GM23338 (cell line): Measurements from ENCODE around the gene KRTAP10-12. TPM values are rescaled to one million over a fixed set of nuclear protein-coding genes. Genes with fewer than 3 reads are reported as not detected.
A peak's percentile ranks its signal among the peaks of the same experiment; 100 is the strongest.

Experiments used
- ATAC-seq: fragments of 200-7000 bp; cut with Tn5 transposase; 3 replicates; pipeline ENCODE4 v1.9.1; 2020
- DNase-seq: peaks from one replicate; pipeline ENCODE4 v3.0.0-alpha.2; 2015; ENCODE audit warnings: low spot score
- H2AFZ ChIP-seq: fragments of 200-600 bp; sonication (generic); 2 replicates; pipeline ENCODE4 v1.8.0; 2016; ENCODE audit warnings: antibody characterized with exemption, mild to moderate bottlenecking, moderate library complexity
- H3F3A ChIP-seq: fragments of 200-600 bp; sonication (generic); replicated peaks from 2 replicates; pipeline ENCODE4 v1.8.0; 2017; ENCODE audit warnings: antibody characterized with exemption, mixed run types, low read depth
- H3K27ac ChIP-seq: fragments of 200-600 bp; sonication (generic); 2 replicates; pipeline ENCODE4 v1.6.1; 2016; ENCODE audit warnings: low read depth
- H3K27me3 ChIP-seq: fragments of 200-600 bp; sonication (generic); 2 replicates; pipeline ENCODE4 v1.8.0; 2016; ENCODE audit warnings: mild to moderate bottlenecking, mixed run types, moderate library complexity; ENCODE audit not compliant: insufficient read depth
- H3K36me3 ChIP-seq: fragments of 200-600 bp; sonication (generic); 2 replicates; pipeline ENCODE4 v1.8.0; 2016; ENCODE audit warnings: mild to moderate bottlenecking; ENCODE audit not compliant: insufficient read depth
- H3K4me1 ChIP-seq: fragments of 200-600 bp; sonication (generic); 2 replicates; pipeline ENCODE4 v1.8.0; 2016; ENCODE audit warnings: mild to moderate bottlenecking, moderate library complexity; ENCODE audit not compliant: insufficient read depth
- H3K4me2 ChIP-seq: fragments of 200-600 bp; sonication (generic); 2 replicates; pipeline ENCODE4 v1.7.1; 2017; ENCODE audit warnings: mixed run types
- H3K4me3 ChIP-seq: fragments of 200-600 bp; sonication (generic); 2 replicates; pipeline ENCODE4 v1.6.1; 2016; ENCODE audit warnings: mixed run types
- H3K79me2 ChIP-seq: fragments of 200-600 bp; sonication (generic); replicated peaks from 2 replicates; pipeline ENCODE4 v1.8.0; 2017; ENCODE audit warnings: mild to moderate bottlenecking; ENCODE audit not compliant: insufficient read depth
- H3K9me2 ChIP-seq: fragments of 200-600 bp; sonication (generic); 2 replicates; pipeline ENCODE4 v1.8.0; 2017; ENCODE audit not compliant: insufficient read depth
- H4K20me1 ChIP-seq: fragments of 200-600 bp; sonication (generic); replicated peaks from 2 replicates; pipeline ENCODE4 v1.8.0; 2017; ENCODE audit warnings: mild to moderate bottlenecking; ENCODE audit not compliant: insufficient read depth
- H3K27ac Mint-ChIP-seq: 2 replicates; pipeline ENCODE4 v1.8.0; 2020; ENCODE audit warnings: inconsistent platforms, mild to moderate bottlenecking, moderate library complexity, mixed read lengths
- H3K27me3 Mint-ChIP-seq: 3 replicates; pipeline ENCODE4 v1.8.0; 2022; ENCODE audit warnings: low read depth, mild to moderate bottlenecking, moderate library complexity, mixed read lengths, inconsistent platforms; ENCODE audit not compliant: insufficient read depth, poor library complexity
- H3K36me3 Mint-ChIP-seq: 3 replicates; pipeline ENCODE4 v1.8.0; 2021; ENCODE audit warnings: low read depth, mild to moderate bottlenecking, inconsistent platforms, moderate library complexity, mixed read lengths
- H3K4me1 Mint-ChIP-seq: 3 replicates; pipeline ENCODE4 v1.8.0; 2020; ENCODE audit warnings: mild to moderate bottlenecking, inconsistent platforms, mixed read lengths
- H3K4me3 Mint-ChIP-seq: 3 replicates; pipeline ENCODE4 v1.8.0; 2021; ENCODE audit warnings: moderate library complexity, mild to moderate bottlenecking, inconsistent platforms, mixed read lengths
- H3K9me3 Mint-ChIP-seq: 3 replicates; pipeline ENCODE4 v1.8.0; 2020; ENCODE audit warnings: moderate library complexity, mild to moderate bottlenecking, inconsistent platforms, mixed read lengths
- CTCF ChIP-seq, 2 experiments: fragments of 200-600 bp in 1 of 2; sonication (generic) in 1 of 2; conservative IDR thresholded peaks; 2 replicates each; pipeline versions ENCODE4 v1.5.1 to v1.6.1; 2016 to 2017; ENCODE audit warnings: antibody characterized with exemption in 2 of 2, low read depth in 2 of 2, mild to moderate bottlenecking in 2 of 2, moderate library complexity in 1 of 2
- ETS1 ChIP-seq: IDR thresholded peaks from 2 replicates; pipeline ENCODE4 v1.6.1; 2016; ENCODE audit warnings: antibody characterized with exemption
- EZH2 ChIP-seq: fragments of 200-600 bp; sonication (generic); IDR thresholded peaks from one replicate; pipeline ENCODE4 v1.8.0; 2017; ENCODE audit warnings: antibody characterized with exemption, mild to moderate bottlenecking, low read depth; ENCODE audit not compliant: unreplicated experiment
- EZH2phosphoT487 ChIP-seq: fragments of 200-600 bp; sonication (generic); IDR thresholded peaks from one replicate; pipeline ENCODE4 v1.8.1; 2018; ENCODE audit warnings: antibody characterized with exemption; ENCODE audit not compliant: unreplicated experiment
- NANOG ChIP-seq: IDR thresholded peaks from 2 replicates; pipeline ENCODE4 v1.6.1; 2016; ENCODE audit warnings: antibody characterized with exemption, borderline replicate concordance
- POLR2AphosphoS5 ChIP-seq: IDR thresholded peaks from 2 replicates; pipeline ENCODE4 v1.6.1; 2016; ENCODE audit warnings: antibody characterized with exemption, low read depth
- ZNF114 ChIP-seq: fragments of 250-450 bp; sonication (Bioruptor Pico); IDR thresholded peaks from 2 replicates; pipeline ENCODE4 v1.5.0; 2020; ENCODE audit warnings: mild to moderate bottlenecking, moderate library complexity
- ZNF331 ChIP-seq: fragments of 250-450 bp; sonication (Bioruptor Pico); IDR thresholded peaks from 2 replicates; pipeline ENCODE4 v1.5.0; 2020; ENCODE audit warnings: low read depth, mild to moderate bottlenecking, moderate library complexity
- ZNF462 ChIP-seq: fragments of 250-450 bp; sonication (Bioruptor Pico); IDR thresholded peaks from 2 replicates; pipeline ENCODE4 v1.5.0; 2020; ENCODE audit warnings: mild to moderate bottlenecking, moderate library complexity
- polyA plus RNA-seq: library from polyadenylated mRNA; unstranded; fragments of >200 nt; fragmentation: Nextera tagmentation; extraction: Ambion mirVana; gene quantifications from 2 replicates; pipeline ENCODE4 v1.2.1, GENCODE V29; 2016
- total RNA-seq: library from RNA; depleted of rRNA; stranded (reverse); fragments of >200 nt; shearing (Covaris generic); gene quantifications from 2 replicates; pipeline ENCODE4 v1.2.3, GENCODE V29; 2014
- TF ChIP-seq, protein P1 (sequence below): IDR thresholded peaks from one replicate; pipeline ENCODE4 v1.6.1; 2018; ENCODE audit warnings: antibody characterized with exemption; ENCODE audit not compliant: unreplicated experiment

The KRTAP10-12 gene
- total and polyA plus RNA-seq, 2 experiments from 2014 or later: not detected

DNA sequence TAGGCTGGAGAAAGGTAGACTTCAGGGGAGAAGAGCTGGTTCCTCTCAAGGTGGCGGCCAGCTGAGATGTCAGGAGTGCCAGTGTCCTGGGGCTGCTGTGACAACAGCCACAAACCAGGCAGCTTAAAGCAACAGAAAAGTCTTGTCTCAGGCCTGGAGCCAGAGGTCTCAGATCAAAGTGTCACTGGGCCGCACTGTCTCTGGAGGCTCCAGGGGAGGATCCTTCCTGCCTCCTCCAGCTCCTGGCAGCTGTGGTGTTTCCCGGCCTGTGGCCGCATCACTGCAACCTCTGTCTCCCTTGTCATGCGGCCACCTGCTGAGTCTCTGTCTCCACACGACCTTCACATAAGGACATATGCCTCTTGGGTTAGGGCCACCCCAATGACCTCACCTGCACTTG, 38.8 kb downstream of the KRTAP10-12 start:
- no peak for TF ChIP-seq NANOG
- no peak for TF ChIP-seq ZNF331
- no peak for TF ChIP-seq CTCF (conservative IDR thresholded peaks at IDR 0.05; ENCODE audit: low read depth in 2 of 2)
- TF ChIP-seq POLR2AphosphoS5: no peak
- no peak for TF ChIP-seq EZH2
- TF ChIP-seq EZH2phosphoT487: no peak
- no peak for TF ChIP-seq ZNF114 (CRISPR knock-in tag)
- TF ChIP-seq ZNF462 (CRISPR knock-in tag): no peak
- no peak for TF ChIP-seq ETS1
- TF ChIP-seq, protein P1, sequence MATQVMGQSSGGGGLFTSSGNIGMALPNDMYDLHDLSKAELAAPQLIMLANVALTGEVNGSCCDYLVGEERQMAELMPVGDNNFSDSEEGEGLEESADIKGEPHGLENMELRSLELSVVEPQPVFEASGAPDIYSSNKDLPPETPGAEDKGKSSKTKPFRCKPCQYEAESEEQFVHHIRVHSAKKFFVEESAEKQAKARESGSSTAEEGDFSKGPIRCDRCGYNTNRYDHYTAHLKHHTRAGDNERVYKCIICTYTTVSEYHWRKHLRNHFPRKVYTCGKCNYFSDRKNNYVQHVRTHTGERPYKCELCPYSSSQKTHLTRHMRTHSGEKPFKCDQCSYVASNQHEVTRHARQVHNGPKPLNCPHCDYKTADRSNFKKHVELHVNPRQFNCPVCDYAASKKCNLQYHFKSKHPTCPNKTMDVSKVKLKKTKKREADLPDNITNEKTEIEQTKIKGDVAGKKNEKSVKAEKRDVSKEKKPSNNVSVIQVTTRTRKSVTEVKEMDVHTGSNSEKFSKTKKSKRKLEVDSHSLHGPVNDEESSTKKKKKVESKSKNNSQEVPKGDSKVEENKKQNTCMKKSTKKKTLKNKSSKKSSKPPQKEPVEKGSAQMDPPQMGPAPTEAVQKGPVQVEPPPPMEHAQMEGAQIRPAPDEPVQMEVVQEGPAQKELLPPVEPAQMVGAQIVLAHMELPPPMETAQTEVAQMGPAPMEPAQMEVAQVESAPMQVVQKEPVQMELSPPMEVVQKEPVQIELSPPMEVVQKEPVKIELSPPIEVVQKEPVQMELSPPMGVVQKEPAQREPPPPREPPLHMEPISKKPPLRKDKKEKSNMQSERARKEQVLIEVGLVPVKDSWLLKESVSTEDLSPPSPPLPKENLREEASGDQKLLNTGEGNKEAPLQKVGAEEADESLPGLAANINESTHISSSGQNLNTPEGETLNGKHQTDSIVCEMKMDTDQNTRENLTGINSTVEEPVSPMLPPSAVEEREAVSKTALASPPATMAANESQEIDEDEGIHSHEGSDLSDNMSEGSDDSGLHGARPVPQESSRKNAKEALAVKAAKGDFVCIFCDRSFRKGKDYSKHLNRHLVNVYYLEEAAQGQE: no peak
- Mint-ChIP-seq H3K9me3 (peaks cover 38% of the 10 kb centered on the region; the same call in 2 of the 3 replicates), H3K27ac (no peak overlapping the region), H3K27me3 (peaks cover 22% of the 10 kb centered on the region), H3K4me1 (peaks cover 25% of the 10 kb centered on the region), H3K36me3 (peaks cover 21% of the 10 kb centered on the region), H3K4me3 (no peak overlapping the region)
- H3K4me3 ChIP-seq: no peak overlapping the region
- ATAC-seq (peak; percentile 46), DNase-seq (no peak)
- H3K4me2 ChIP-seq: no peak overlapping the region
- H3K4me1 ChIP-seq: no peaks in the 10 kb centered on the region; the same call in 1 of the 2 replicates
- no peaks in the 10 kb centered on the region for H3K79me2 ChIP-seq
- H3K27ac ChIP-seq: no peak overlapping the region
- no peaks in the 10 kb centered on the region for H3K27me3 ChIP-seq
- H3K9me2 ChIP-seq: no peaks in the 10 kb centered on the region
- no peak overlapping the region for H2AFZ ChIP-seq
- H3K36me3 ChIP-seq: peaks cover 4% of the 10 kb centered on the region; the same call in 1 of the 2 replicates
- H3F3A ChIP-seq: no peaks in the 10 kb centered on the region
- no peaks in the 10 kb centered on the region for H4K20me1 ChIP-seq
